HG02571 (cell line): ENCODE data around the gene CYP27B1.
"Not testable (repeated sequence)": the region's sequence is repeated elsewhere in the genome, so short reads cannot be mapped to it uniquely, and the experiment has no call there.

ENCODE experiments used
- ATAC-seq: cut with Tn5 transposase; IDR thresholded peaks from one replicate; pipeline ENCODE4 v1.9.1; 2021; ENCODE audit warnings: mild to moderate bottlenecking, moderate library complexity; ENCODE audit not compliant: unreplicated experiment

Gene CYP27B1

DNA sequence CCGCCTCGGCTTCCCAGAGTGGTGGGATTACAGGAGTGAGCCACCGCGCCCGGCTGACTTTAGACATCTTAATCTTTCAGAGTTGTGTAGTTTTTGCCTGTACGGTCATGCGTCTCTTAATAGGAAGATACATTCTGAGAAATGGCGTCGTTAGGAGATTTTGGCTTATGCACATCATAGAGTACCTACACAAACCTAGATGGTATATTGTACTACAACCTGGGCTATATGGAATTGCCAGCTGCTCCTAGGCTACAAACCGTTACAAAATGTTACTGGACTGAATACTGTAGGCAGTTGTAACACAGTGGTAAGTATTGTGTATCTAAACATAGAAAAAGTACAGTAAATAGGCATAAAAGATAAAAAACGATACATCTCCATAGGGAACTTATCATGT, 17.0 kb upstream of the CYP27B1 start:
- no peak for ATAC-seq

GRCh38 chr12:57783466-57783801, 16.6 kb upstream of the CYP27B1 start:
- no peak for ATAC-seq

DNA sequence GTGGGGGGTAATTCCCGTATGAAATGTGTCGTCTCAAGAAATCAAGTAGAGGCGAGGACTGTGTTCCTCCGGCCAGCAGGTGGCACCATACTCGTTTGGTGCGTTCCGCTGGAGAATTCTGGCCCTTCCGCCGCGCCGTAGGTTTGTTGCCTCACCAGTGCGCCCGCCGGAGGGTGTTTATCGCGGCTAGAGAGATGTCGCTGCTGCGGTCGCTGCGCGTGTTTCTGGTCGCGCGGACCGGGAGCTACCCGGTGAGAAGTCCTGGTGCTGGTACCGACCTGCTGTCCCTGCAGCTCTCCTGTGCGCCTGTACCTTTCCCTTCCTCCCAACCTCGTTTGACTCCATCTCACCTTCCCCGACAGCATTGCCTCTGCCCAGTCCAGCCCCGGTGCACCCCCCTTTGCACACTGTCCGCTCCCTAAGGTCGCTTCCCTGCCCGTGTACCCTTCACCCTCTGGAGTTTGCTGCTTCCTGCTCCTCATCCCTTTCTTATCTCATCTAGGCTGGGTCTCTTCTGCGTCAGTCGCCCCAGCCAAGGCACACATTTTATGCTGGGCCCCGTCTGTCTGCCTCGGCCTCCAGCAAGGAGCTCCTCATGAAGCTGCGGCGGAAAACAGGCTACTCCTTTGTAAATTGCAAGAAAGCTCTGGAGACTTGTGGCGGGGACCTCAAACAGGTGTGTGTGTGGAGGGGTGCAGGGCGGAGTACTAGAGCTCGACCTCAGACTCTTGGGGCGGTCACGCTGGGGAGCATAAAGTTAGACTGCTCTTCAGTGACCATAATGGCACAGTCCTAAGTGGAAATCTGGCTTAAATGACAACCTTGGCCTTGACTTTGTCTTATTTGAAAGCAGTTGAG, 16.0 kb upstream of the CYP27B1 start, which contains the start of gene TSFM:
TSFM (plus strand) TSS at position 180 of the 858 bp plus-strand sequence; CDS start at position 195, 15 bp downstream.
- ATAC-seq: peak; percentile 80

GRCh38 chr12:57782243-57782607, 15.3 kb upstream of the CYP27B1 start:
- ATAC-seq: no peak

- no peak for ATAC-seq
Observed at GRCh38 chr12:57781801-57782200, 14.9 kb upstream of the CYP27B1 start.

DNA sequence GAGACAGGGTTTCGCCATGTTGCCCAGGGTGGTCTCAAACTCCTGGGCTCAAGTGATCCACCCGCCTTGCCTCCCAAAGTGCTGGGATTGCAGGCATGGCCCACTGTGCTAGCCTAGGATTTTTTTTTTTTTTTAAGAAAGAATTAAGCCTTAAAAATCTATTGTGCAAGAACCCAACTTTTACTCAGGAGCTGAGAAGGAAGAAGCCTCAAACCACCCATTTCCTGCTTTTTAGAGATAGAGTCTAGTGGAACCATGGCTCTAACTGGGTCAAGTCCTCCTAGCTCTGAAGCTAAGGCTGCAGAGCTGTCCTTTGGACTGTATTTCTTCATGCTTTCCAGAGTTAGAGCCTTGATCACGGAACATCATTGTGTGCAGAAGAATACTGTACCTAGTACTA, 14.4 kb upstream of the CYP27B1 start:
- no peak for ATAC-seq

DNA sequence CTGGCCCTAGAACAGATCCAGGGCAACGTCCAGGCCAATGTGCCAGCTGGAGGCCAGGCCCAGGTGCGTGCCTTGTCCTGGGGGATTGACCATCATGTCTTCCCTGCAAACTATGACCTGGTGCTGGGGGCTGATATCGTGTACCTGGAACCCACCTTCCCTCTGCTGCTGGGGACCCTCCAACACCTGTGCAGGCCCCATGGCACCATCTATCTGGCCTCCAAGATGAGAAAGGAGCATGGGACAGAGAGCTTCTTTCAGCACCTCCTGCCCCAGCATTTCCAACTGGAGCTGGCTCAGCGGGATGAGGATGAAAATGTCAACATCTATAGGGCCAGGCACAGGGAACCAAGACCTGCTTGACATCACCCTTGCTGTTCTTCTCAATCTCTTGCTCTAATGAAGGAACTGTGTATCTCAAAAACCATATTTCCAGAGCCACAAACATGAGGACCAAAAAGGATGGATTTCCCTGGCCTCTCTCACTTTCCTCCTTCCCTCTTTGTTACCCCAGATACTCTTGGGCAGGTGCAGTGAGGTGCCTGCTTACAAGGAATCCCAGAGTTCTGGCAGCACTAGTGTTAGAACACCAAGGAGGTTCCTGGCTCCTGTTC, 13.5 kb upstream of the CYP27B1 start:
- no peak for ATAC-seq

DNA sequence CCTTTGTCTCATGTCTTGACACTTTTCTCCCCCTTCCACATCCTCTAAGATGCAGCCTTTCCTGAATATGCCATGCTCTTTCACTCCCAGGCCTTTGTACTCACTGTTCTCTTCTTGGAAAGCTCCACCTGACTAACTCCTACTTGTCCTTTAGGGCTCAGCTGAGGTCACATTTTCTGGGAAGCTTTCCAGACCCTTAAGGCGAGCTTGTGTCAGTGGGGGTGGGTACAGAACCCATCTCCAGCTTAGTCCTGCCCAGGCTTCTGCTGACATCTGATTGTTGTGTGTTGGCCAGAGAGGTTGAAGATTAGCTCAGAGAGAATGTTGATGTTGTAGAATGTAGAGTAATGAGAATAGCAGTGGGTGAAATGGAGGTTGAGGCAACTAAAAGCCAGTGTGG, 12.9 kb upstream of the CYP27B1 start:
- no peak for ATAC-seq

GRCh38 chr12:57777911-57778310, 11.0 kb upstream of the CYP27B1 start:
- no peak for ATAC-seq

- no peak for ATAC-seq
Observed at GRCh38 chr12:57777367-57777766, 10.5 kb upstream of the CYP27B1 start.

GRCh38 chr12:57776247-57776587, 9.3 kb upstream of the CYP27B1 start:
- no peak for ATAC-seq

DNA sequence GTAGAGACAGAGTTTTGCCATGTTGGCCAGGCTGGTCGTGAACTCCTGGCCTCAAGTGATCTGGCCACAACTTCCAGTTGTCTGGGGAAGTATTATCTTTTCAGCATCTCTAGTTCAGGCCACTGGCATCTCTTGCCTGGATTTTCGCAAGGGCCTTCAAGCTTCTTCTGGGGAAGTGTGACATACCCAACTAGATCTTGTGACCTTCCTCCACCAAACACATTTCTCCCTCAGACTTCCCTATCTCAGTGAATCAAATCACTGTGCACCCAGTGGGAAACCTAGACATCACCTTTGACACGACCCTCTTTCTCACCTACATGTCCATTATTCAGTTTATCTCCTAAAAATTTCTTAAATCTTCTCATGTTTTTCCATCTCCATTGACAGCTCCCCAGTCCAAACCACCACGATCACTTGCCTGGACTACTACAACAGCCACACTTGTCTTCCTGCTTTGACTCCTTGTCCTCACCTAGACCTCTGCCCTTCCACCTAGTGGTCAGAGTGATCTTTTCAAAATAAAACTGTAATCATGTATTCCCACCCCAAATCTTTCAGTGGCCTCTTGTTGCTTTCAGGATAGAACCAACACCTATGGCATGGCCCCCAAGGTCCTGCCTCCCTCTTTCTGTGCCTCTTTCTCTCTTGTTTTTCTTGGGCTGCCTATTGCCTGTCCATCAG, 8.8 kb upstream of the CYP27B1 start:
- ATAC-seq: no peak

- no peak for ATAC-seq
Observed at GRCh38 chr12:57775044-57775443, 8.2 kb upstream of the CYP27B1 start.

DNA sequence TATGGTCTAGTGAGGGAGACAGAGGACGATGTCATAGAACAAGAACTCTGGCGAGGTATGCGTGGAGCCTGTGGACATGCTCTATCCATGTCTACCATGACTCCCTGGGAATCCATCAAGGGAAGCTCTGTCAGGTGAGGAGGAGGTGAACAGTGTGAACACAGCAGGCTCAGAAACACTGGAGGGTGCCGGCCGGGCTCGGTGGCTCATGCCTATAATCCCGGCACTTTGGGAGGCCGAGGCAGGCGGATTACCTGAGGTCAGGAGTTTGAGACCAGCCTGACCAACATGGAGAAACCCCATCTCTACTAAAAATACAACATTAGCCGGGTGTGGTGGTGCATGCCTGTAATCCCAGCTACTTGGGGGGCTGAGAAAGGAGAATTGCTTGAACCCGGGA, 7.8 kb upstream of the CYP27B1 start:
- not testable (repeated sequence) for ATAC-seq

DNA sequence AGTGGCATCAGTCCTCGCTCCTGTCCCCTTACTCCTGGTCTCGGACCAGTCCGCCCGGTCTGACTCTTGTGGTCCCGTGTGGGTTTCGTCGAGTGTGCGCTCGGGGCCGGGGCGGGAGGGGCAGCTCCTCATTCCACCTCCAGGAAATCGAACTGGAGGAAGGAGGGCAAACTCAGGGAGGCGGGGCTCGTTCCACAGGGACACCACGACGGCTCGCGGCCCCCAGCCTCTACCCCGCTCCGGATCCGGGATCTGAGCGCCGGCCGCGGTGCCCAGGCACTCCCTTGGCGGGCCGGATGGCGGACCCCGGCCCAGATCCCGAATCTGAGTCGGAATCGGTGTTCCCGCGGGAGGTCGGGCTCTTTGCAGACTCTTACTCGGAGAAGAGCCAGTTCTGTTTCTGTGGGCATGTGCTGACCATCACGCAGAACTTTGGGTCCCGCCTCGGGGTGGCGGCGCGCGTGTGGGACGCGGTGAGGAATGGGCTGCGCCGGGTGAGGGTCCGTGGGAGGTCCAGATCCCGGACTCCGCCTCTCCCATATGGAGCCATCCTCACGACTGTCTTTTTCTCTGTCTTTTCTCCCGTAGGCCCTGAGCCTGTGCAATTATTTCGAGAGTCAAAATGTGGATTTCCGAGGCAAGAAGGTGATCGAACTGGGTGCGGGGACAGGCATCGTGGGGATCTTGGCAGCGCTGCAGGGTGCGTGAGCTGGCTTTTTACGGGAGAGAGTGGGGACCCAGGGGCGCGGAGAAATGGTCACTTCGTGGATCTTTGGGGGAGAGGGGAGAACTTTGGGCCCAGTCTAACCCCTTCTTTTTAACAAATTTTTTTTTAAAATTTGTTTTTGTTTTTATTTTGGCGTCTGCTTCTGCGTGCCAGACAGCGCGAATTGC, 5.8 kb upstream of the CYP27B1 start, which contains the start of gene EEF1AKMT3:
EEF1AKMT3 (plus strand) TSS at position 186 of the 894 bp plus-strand sequence; CDS start at position 297, 111 bp downstream.
- no peak for ATAC-seq

DNA sequence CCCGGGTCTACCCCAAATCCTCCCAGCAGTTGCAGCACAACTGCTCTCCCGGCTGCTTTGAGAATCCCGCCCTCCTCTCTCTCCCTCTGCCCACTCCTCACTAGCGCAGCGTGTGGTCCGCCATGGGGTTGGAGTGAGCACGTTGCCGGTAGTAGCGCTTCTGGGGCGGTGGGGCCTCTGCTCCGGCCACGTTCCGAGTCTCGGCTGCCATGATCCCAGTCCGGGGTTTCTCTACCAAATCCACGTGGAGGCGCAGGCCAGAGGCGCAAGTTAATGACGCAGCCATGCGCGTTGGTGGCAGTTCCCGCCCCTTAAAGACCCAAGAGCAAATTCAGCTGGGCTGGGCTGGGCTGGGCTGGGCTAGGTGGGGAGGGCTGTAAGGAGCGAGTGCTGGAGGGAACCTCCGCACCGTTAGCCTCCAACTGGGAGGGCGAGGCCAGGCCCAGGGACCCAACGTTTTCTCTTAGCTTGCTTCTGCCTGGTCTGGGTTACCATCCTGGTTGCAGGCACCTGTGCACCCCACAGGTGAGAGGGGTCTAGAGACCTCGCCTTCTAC, 5.1 kb upstream of the CYP27B1 start, which contains the start of gene METTL1:
METTL1 (minus strand) TSS at position 233 of the 556 bp plus-strand sequence; CDS start at position 211, 22 bp downstream.
- ATAC-seq: peak; percentile 79

DNA sequence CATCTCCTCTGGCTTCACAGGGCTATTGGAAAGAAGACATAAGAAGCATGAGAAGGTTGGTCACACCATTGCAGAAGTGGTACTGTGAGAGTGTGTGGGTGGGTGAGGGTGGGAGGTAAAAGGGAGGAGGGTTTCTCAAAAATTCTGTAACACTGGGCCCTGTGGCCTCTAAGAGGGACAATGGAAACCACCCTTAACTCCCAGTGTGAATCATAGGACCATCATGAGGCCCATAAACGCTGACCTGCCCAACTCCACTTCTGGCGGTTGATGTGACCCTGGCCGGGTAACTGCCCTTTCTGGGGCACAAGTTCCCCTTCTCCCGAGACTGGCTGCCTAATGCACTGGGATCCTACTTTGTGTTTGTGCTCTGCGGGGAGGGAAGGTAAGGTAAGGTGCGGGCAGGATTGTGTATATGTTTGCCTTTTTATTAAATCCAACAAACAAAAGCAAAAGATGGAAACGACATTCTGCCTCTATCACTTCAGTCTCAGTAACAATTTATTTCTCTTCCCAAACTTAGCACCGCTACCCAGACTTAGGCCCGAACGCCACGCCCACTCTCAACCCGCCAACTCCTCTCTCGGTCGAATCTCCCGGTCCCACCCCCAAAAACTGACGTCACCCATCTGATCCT, 4.5 kb upstream of the CYP27B1 start:
- ATAC-seq: peak; percentile 59

- no peak for ATAC-seq
Observed at GRCh38 chr12:57770734-57771133, 3.9 kb upstream of the CYP27B1 start.

DNA sequence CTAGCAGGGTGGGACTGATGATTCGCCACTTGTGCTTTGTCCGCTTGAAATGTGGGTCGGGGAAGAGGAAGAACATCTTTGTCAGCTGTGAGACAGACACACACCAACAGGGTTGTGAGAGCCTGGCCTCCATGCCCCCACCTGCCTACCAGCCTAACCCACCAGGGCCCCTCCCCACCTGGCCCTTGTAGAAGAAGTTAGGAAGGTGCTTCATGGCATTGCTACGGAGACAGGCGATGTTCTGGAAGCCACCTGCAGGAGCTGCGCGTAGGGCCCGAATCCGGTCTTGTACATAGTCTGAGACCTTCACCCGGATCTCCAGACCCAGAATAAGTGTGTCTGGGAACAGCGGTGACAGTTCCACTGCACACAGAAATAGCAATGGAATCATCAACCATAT, 2.7 kb upstream of the CYP27B1 start:
- no peak for ATAC-seq

GRCh38 chr12:57767876-57768275, 998 bp upstream of the CYP27B1 start:
- ATAC-seq: no peak
